DMS53 (cell line): ENCODE results near the gene SIMC1.
A peak's percentile ranks its signal among the peaks of the same experiment; 100 is the strongest.

Experiments used
- DNase-seq: peaks from one replicate; lab custom pipeline; 2025; lab: John Stamatoyannopoulos, UW

Gene SIMC1

DNA sequence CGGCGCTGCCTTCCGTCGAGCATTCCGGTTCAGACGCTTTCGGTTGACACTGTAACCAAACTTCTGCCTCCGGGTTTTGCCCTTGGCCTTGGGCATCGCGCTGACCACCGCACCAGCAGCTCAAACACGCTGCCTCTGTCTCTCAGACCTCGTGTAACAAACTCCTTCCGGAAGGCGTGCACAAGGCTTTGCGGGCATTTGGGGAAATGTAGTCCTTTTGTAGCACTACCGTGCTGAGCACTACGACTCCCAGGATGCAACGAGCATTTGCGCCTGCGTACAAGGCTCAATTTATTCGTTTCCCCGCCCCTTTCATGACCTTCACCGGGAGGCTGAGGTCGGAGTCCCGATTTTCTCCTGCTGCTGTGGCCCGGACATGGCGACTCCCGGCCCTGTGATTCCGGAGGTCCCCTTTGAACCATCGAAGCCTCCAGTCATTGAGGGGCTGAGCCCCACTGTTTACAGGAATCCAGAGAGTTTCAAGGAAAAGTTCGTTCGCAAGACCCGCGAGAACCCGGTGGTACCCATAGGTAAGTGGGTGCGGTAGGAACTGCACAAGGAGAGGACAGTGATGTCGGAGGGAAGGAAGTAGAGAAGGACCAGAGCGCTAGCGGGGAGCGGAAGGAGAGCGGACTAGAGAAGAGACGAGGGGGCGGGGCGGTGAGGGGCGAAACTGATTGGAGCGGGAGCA lies 150.4 kb downstream of the SIMC1 start, which contains the start of the genes HIGD2A and NOP16:
Gene HIGD2A (plus strand): TSS at position 308 of the 691 bp plus-strand sequence. CDS start 69 bp downstream, at position 377.
Gene NOP16 (minus strand): TSS at position 155 of the 691 bp plus-strand sequence. CDS start 59 bp downstream, at position 96.
- DNase-seq, result peak; percentile 100

DNA sequence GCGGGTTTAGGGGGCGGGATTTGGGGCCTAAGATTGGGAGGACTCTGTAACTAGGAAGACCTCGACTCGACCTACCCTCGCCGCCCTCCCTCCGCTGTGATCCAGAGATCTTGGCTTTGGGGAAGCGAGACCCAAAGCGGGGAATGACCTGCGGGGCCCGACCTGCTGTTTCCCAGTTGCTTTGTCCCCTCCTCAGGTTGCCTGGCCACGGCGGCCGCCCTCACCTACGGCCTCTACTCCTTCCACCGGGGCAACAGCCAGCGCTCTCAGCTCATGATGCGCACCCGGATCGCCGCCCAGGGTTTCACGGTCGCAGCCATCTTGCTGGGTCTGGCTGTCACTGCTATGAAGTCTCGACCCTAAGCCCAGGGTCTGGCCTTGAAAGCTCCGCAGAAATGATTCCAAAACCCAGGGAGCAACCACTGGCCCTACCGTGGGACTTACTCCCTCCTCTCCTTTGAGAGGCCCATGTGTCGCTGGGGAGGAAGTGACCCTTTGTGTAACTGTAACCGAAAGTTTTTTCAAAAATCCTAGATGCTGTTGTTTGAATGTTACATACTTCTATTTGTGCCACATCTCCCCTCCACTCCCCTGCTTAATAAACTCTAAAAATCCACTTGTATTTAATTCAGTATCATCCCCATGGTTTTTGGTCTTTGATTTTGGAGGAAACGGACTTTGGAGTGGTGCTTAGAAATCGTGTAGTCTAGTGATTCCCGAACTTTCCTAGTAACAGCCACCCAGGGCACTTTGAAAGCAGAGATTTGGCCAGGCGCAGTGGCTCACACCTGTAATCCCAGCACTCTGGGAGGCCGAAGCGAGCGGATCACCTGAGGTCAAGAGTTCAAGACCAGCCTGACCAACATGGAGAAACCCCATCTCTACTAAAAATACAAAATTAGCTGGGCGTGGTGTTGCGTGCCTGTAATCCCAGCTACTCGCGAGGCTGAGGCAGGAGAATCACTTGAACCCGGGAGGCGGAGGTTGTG lies 151.2 kb downstream of the SIMC1 start:
- DNase-seq, result no peak

DNA sequence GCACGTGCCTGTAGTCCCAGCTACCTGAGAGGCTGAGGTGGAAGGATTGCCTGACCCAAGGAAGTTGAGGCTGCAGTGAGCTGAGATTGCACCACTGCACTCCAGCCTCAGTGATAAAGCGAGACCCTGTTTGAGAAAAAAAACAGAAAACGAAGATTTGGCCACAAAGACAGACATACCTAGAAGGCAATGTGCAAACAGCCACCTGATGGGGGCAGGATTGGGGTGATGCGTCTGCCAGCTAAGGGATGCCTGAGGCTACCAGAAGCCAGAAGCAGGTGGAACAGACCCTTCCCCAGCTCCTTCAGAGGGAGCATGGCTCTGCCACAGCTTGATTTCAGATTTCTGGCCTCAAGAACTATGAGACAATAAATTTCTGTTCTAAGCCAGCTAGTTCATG lies 153.3 kb downstream of the SIMC1 start:
- no peak for DNase-seq

- no peak for DNase-seq
Observed at GRCh38 chr5:176391999-176392398, 153.8 kb downstream of the SIMC1 start.

DNA sequence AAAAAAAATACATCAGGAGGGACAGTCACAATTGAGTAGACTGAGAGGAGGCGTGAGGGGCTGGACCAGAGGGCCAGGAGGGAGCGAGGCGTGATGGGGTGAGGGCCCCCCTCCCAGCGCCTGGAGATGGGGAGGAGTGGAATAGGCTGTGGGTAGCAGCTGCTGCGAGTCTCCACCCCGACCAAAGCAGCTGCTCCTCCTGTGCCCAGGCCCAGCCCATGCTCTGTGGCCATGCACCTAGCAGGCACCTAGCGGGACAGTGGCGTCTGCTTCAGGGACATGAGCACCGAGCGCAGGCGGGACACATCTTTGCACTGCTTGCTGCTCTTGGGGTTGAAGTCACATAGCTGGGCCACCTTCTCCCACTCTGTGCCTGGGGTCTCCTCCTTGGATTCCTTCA lies 154.3 kb downstream of the SIMC1 start:
- no peak for DNase-seq

DNA sequence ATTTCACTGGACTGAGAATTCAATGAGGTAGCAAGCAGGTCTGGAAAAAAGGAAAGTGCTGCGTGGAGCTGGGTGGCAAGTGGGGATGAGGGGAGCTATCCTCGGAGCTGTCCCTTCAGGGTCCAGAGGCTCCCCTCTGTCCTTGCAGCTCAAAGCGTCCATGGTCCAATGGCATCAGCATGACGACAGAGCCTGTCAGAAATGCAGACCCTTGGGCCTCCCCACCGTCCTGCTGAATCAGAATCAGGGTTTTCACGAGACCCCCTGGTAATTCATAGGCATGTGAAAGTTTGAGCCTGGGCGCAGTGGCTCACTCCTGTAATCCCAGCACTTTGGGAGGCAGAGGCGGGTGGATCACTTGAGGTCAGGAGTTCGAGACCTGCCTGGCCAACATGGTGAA lies 155.9 kb downstream of the SIMC1 start:
- DNase-seq, result no peak

GRCh38 chr5:176394881-176395675 lies 156.9 kb downstream of the SIMC1 start:
- DNase-seq, result no peak
